T-cell (primary cell): ENCODE data around the gene ARAP1. TPM values are rescaled to one million over a fixed set of nuclear protein-coding genes. Genes with fewer than 3 reads are reported as not detected.
A peak's percentile ranks its signal among the peaks of the same experiment; 100 is the strongest.

ENCODE experiments used
- ATAC-seq, 4 experiments: fragments of 200-7000 bp in 3 of 4; fragments of 150-1000 bp in 1 of 4; cut with Tn5 transposase; replicated peaks in 1 of 4; 1 replicate in 3 of 4; 2 replicates in 1 of 4; pipeline ENCODE4 v1.10.0; 2021; ENCODE audit warnings: moderate library complexity in 3 of 4, mild to moderate bottlenecking in 2 of 4, moderate number of reproducible peaks in 1 of 4
- CTCF ChIA-PET, 2 donors: fragments of 300-600 bp; sonication (Branson Sonifier 250); formaldehyde crosslinking; loops; one replicate each; lab custom pipeline; 2022; ENCODE audit warnings: antibody characterized with exemption in 2 of 2; lab: Charles Lee
- POLR2A ChIA-PET, 2 donors: fragments of 300-600 bp; sonication (Branson Sonifier 250); formaldehyde crosslinking; loops; one replicate each; lab custom pipeline; 2022; ENCODE audit warnings: antibody characterized with exemption in 2 of 2; lab: Charles Lee
- DNase-seq, 35 experiments: peaks; one replicate each; pipeline versions ENCODE4 v3.0.0 to v3.0.0-alpha.2; 2013 to 2023
- H3K27ac ChIP-seq: one replicate; pipeline ENCODE4 v1.5.1; 2013; ENCODE audit warnings: low read length
- H3K27me3 ChIP-seq, 2 experiments: replicated peaks in 1 of 2; 1 replicate in 1 of 2; 2 replicates in 1 of 2; pipeline versions ENCODE4 v1.6.1 to v1.7.0; 2013; ENCODE audit warnings: low read length in 1 of 2, mixed read lengths in 1 of 2; ENCODE audit not compliant: control insufficient read depth in 2 of 2, insufficient read depth in 2 of 2; ENCODE audit errors: extremely low read depth in 1 of 2
- H3K36me3 ChIP-seq, 2 donors: 1 replicate in 1 of 2; 2 replicates in 1 of 2; pipeline versions ENCODE4 v1.6.1 to v1.7.0; 2013; ENCODE audit warnings: low read length in 1 of 2; ENCODE audit not compliant: control insufficient read depth in 2 of 2, insufficient read depth in 1 of 2; ENCODE audit errors: extremely low read depth in 1 of 2
- H3K4me1 ChIP-seq, 2 experiments: 1 replicate in 1 of 2; 2 replicates in 1 of 2; pipeline versions ENCODE4 v1.6.1 to v1.7.0; 2013; ENCODE audit warnings: low read length in 2 of 2, mixed read lengths in 1 of 2; ENCODE audit not compliant: insufficient read depth in 2 of 2, control insufficient read depth in 1 of 2; ENCODE audit errors: extremely low read depth in 1 of 2
- H3K4me3 ChIP-seq, 2 donors: 1 replicate in 1 of 2; 2 replicates in 1 of 2; pipeline versions ENCODE4 v1.5.1 to v1.7.0; 2013; ENCODE audit warnings: mild to moderate bottlenecking in 2 of 2, low read length in 1 of 2, moderate library complexity in 1 of 2; ENCODE audit not compliant: control insufficient read depth in 1 of 2; ENCODE audit errors: extremely low read depth in 1 of 2
- H3K9me3 ChIP-seq: 2 replicates; pipeline ENCODE4 v1.7.0; 2013
- H3K27ac Mint-ChIP-seq, 2 donors: one replicate each; pipeline ENCODE4 v1.8.0; 2020 to 2021; ENCODE audit warnings: mild to moderate bottlenecking in 2 of 2, mixed read lengths in 2 of 2
- H3K27me3 Mint-ChIP-seq, 2 donors: one replicate each; pipeline ENCODE4 v1.8.0; 2021 to 2022; ENCODE audit warnings: mixed read lengths in 2 of 2
- H3K36me3 Mint-ChIP-seq: one replicate; pipeline ENCODE4 v1.8.0; 2021; ENCODE audit warnings: mixed read lengths
- H3K4me1 Mint-ChIP-seq, 3 donors: one replicate each; pipeline ENCODE4 v1.8.0; 2020 to 2022; ENCODE audit warnings: mixed read lengths in 3 of 3, mild to moderate bottlenecking in 1 of 3
- H3K4me3 Mint-ChIP-seq, 3 donors: one replicate each; pipeline ENCODE4 v1.8.0; 2020 to 2022; ENCODE audit warnings: mild to moderate bottlenecking in 3 of 3, mixed read lengths in 3 of 3, moderate library complexity in 3 of 3
- H3K9me3 Mint-ChIP-seq, 3 donors: one replicate each; pipeline ENCODE4 v1.8.0; 2020 to 2022; ENCODE audit warnings: mixed read lengths in 3 of 3
- WGBS: methylation state at CpG from one replicate; pipeline ENCODE4 v1.1.5; 2013; ENCODE audit warnings: missing lambda C conversion rate; ENCODE audit not compliant: insufficient coverage; 5-methylcytosine and 5-hydroxymethylcytosine counted together
- total RNA-seq, 35 experiments: library from RNA in 6 of 35; stranded (reverse) in 6 of 35; fragments of 120-200 nt in 1 of 35; gene quantifications; one replicate each; pipeline versions ENCODE4 v1.2.1 to v1.2.4 and lab custom pipeline; 2013 to 2026

Gene ARAP1
- total RNA-seq, 5 donors from 2014 or later (not counting 1 experiment from before 2014, with no cell fraction given), result 117 to 162 (median 148) TPM

- Histone ChIP-seq H3K4me3 (no peak overlapping the region), H3K27ac (no peak overlapping the region), H3K27me3 (no peaks in the 10 kb centered on the region), H3K9me3 (no peaks in the 10 kb centered on the region), H3K4me1 (peaks cover 9 to 74% of the 10 kb centered on the region in 2 experiments), H3K36me3 (peaks cover 0 to 3% of the 10 kb centered on the region in 2 donors)
- POLR2A ChIA-PET, result interaction anchor here in 1 of 2 donors (0.6 kb wide), 1 partner anchor 41 kb away, joined by 3 read pairs; no protein-coding TSS in a partner anchor
- DNase-seq, result no peak
- Mint-ChIP-seq H3K4me3 (no peak overlapping the region), H3K27me3 (no peaks in the 10 kb centered on the region), H3K36me3 (peaks cover 2% of the 10 kb centered on the region), H3K27ac (peak overlapping the region in 1 of 2 donors; percentile 58), H3K9me3 (no peaks in the 10 kb centered on the region), H3K4me1 (peaks cover 62 to 76% (median 72%) of the 10 kb centered on the region in 3 donors)
- CTCF ChIA-PET, result no interaction called here
- 92% methylated on average over 2 of the region's 3 CpGs for WGBS
- no peak for ATAC-seq
These were observed 5.4 kb downstream of the ARAP1 start for GRCh38 chr11:72746821-72747220.

DNA sequence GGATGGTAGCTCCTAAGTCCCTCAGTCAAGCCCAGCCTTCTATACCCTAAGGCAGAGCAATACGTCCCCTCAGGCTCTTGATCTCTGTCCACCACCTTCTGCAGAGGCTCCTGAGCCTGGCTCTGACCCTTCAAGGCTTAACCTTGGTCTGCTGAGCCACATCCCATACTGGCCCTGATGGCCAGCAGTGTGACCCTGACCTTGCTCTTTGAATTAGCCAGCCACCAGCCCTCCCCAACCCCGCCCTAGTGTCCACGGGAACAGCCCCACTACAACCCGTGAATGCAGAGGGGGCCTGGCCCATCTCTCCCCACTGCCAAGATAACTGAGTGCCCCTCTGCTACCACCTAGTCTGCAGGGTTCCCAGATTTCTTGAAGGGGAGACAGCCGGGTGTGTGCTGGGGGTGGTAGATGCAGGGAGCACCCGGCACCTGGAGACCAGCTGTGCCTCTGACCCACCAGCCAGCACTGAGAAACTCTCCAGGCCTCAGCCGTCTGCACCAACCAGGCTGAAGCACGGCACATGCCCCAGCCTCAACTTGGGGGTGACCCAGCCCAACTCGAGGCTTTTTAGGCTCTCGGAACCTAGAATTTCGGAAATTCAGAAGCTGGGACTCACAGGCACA is 6.2 kb downstream of the ARAP1 start:
- H3K4me1 ChIP-seq, result peaks cover 2 to 74% of the 10 kb centered on the region in 2 experiments
- H3K4me3 Mint-ChIP-seq, result no peak overlapping the region
- WGBS, result 95% methylated on average over 9 of the region's 11 CpGs
- POLR2A ChIA-PET, result interaction anchor here in 1 of 2 donors (1.1 kb wide), 1 partner anchor 227 kb away, joined by 6 read pairs; no protein-coding TSS in a partner anchor
- H3K4me3 ChIP-seq, result no peak overlapping the region
- H3K27me3 Mint-ChIP-seq, result no peaks in the 10 kb centered on the region
- no peaks in the 10 kb centered on the region for H3K9me3 Mint-ChIP-seq
- DNase-seq (no peak), ATAC-seq (no peak)
- peaks cover 0 to 3% of the 10 kb centered on the region in 2 donors for H3K36me3 ChIP-seq
- H3K27me3 ChIP-seq, result no peaks in the 10 kb centered on the region
- peaks cover 64 to 78% (median 75%) of the 10 kb centered on the region in 3 donors for H3K4me1 Mint-ChIP-seq
- H3K9me3 ChIP-seq, result no peaks in the 10 kb centered on the region
- H3K27ac Mint-ChIP-seq, result no peak overlapping the region
- peaks cover 2% of the 10 kb centered on the region for H3K36me3 Mint-ChIP-seq
- no peak overlapping the region for H3K27ac ChIP-seq
- CTCF ChIA-PET, result no interaction called here

DNA sequence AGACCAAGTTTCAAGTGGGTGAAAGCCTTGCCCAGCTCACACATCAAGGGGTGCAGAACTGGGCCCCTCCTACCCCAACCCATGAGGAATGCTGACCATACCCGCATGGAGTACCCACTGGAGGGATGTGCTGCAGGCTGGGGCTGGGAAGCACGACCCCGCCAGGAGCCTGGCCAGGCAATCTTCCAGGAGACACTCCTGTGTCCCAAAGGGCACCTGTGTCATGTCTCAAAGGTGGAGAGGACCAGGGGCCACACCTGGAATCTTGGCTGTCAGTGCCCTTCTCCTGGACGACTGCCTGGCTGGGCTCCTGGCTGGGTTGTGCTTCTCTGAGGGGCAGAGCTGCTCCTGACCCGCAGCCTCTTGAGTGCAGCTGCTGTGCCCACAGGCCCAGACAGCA is 6.7 kb downstream of the ARAP1 start:
- ATAC-seq, result no peak
- no peak for DNase-seq
- H3K4me3 Mint-ChIP-seq, result no peak overlapping the region
- no peak overlapping the region for H3K4me3 ChIP-seq
- no peaks in the 10 kb centered on the region for H3K9me3 ChIP-seq
- H3K27me3 Mint-ChIP-seq, result no peaks in the 10 kb centered on the region
- peaks cover 64 to 78% (median 75%) of the 10 kb centered on the region in 3 donors for H3K4me1 Mint-ChIP-seq
- WGBS, result 100% methylated on average over 4 of the region's 5 CpGs
- H3K27ac ChIP-seq, result no peak overlapping the region
- CTCF ChIA-PET, result no interaction called here
- no peaks in the 10 kb centered on the region for H3K9me3 Mint-ChIP-seq
- peaks cover 2% of the 10 kb centered on the region for H3K36me3 Mint-ChIP-seq
- H3K27ac Mint-ChIP-seq, result no peak overlapping the region
- peaks cover 0 to 3% of the 10 kb centered on the region in 2 donors for H3K36me3 ChIP-seq
- POLR2A ChIA-PET, result interaction anchor here in 1 of 2 donors (1.1 kb wide), 1 partner anchor 228 kb away, joined by 6 read pairs; no protein-coding TSS in a partner anchor
- no peaks in the 10 kb centered on the region for H3K27me3 ChIP-seq
- peaks cover 0 to 74% of the 10 kb centered on the region in 2 experiments for H3K4me1 ChIP-seq

DNA sequence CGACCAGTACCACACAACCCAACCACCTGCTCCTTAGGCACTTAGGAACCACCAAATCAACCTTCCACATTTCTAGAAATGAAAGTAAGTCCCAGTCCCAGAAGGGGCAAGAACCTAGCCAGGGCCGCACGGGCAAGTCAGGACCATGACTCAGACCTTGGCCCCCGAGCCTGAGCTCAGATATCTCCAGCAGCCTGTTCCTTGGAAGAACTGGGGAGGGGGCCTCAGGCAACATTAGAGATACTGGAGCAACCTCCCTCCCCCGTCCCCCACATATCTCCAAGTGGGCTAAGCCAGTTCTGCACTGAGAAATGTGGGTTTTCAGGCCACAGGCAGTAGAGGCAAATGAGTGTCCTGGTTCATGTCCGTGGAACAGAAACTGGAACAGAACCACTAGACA is 7.7 kb downstream of the ARAP1 start:
- Histone ChIP-seq H3K27ac (peak overlapping the region; percentile 66), H3K9me3 (no peaks in the 10 kb centered on the region), H3K4me3 (no peak overlapping the region), H3K36me3 (peaks cover 0 to 3% of the 10 kb centered on the region in 2 donors), H3K4me1 (peaks cover 0 to 74% of the 10 kb centered on the region in 2 experiments), H3K27me3 (no peaks in the 10 kb centered on the region)
- H3K36me3 Mint-ChIP-seq, result peaks cover 2% of the 10 kb centered on the region
- peaks cover 68 to 82% (median 78%) of the 10 kb centered on the region in 3 donors for H3K4me1 Mint-ChIP-seq
- ChIA-PET CTCF (no interaction called here), POLR2A (interaction anchor here in 1 of 2 donors (0.7 kb wide), 1 partner anchor 38 kb away, joined by 5 read pairs; no protein-coding TSS in a partner anchor)
- H3K4me3 Mint-ChIP-seq, result peak overlapping the region in 1 of 3 donors; percentile 2
- DNase-seq, result no peak
- no peak for ATAC-seq
- no peaks in the 10 kb centered on the region for H3K27me3 Mint-ChIP-seq
- H3K9me3 Mint-ChIP-seq, result no peaks in the 10 kb centered on the region
- WGBS, result 90% methylated on average over 4 of the region's 6 CpGs
- peak overlapping the region; percentile 83 to 86 for H3K27ac Mint-ChIP-seq

DNA sequence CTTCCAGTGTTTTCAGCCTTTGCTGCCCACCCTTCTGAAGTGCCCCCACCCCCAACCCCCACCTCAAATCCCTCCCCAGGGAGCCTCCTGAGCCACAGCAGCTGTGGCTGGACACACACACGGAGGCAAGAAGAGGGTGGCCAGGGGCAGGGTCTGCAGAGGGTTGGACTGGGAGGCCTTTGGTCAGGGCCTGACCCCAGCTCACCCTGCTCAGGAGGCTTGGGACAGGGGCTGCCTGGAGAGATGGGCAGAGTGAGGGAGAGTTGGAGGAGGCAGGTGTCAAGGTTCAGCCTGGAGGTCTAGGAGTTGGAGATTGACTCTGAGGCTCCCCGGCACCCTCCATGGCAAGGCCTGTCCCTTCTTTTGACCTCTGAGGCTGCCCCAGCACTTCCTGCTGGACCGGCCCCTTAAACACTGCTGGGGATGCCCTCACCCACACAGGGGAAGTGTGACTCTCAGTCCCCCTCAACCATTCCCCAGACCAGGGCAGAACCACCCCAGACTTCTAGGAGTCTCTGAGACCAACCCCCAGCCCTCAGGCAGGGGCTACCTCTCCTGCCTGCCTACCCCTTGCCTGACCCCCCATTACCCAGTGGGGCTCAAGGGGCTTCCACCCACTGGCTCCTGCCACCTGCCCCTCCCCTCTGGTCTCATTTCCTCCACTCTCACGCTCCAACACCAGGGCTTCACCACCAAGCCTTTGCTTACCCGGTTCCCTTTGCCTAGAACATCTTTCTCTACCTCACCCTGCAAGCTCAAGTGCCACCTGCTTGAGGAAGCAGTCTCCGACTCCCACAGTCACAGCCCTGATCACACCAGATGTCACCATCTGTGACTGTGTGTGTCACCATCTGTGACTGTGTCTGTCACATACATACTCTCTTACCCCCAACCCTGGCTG is 8.6 kb downstream of the ARAP1 start:
- H3K4me3 Mint-ChIP-seq, result peak overlapping the region in 1 of 3 donors; percentile 2
- ATAC-seq, result peak in 3 of 4 experiments; percentile 25 to 74 (median 41)
- H3K27ac Mint-ChIP-seq, result peak overlapping the region; percentile 83 to 86
- no peak overlapping the region for H3K4me3 ChIP-seq
- 53% methylated on average over 4 of the region's 6 CpGs for WGBS
- H3K27me3 ChIP-seq, result no peaks in the 10 kb centered on the region
- peak overlapping the region; percentile 66 for H3K27ac ChIP-seq
- H3K36me3 ChIP-seq, result peaks cover 0 to 3% of the 10 kb centered on the region in 2 donors
- no peaks in the 10 kb centered on the region for H3K27me3 Mint-ChIP-seq
- CTCF ChIA-PET, result no interaction called here
- peak in 10 of 35 experiments; percentile 18 to 55 (median 28) for DNase-seq
- H3K9me3 ChIP-seq, result no peaks in the 10 kb centered on the region
- H3K36me3 Mint-ChIP-seq, result no peaks in the 10 kb centered on the region
- peaks cover 0 to 79% of the 10 kb centered on the region in 2 experiments for H3K4me1 ChIP-seq
- POLR2A ChIA-PET, result no interaction called here
- H3K9me3 Mint-ChIP-seq, result no peaks in the 10 kb centered on the region
- H3K4me1 Mint-ChIP-seq, result peaks cover 64 to 81% (median 77%) of the 10 kb centered on the region in 3 donors
